K562 (cell line): ENCODE data around the gene RHOBTB3. TPM values are rescaled to one million over a fixed set of nuclear protein-coding genes. Genes with fewer than 3 reads are reported as not detected.

Experiments used
- CEBPB ChIP-seq: fragments of 450-650 bp; IDR thresholded peaks from 2 replicates; pipeline ENCODE4 v1.6.1; 2016; ENCODE audit warnings: missing genetic modification characterization, missing compliant biosample characterization
- CSDE1 ChIP-seq, 2 experiments: fragments of 450-650 bp; IDR thresholded peaks; 2 replicates each; pipeline ENCODE4 v1.6.1; 2016; ENCODE audit warnings: mild to moderate bottlenecking in 1 of 2
- ELK3 ChIP-seq: fragments of 450-650 bp; formaldehyde crosslinking; IDR thresholded peaks from 2 replicates; pipeline ENCODE4 v1.4.0; 2020; ENCODE audit warnings: mild to moderate bottlenecking
- GTF2F1 ChIP-seq: IDR thresholded peaks from 2 replicates; pipeline ENCODE4 v1.6.1; 2011; ENCODE audit warnings: low read depth, low read length, improper control_type of control experiment
- HDAC3 ChIP-seq: fragments of 450-650 bp; IDR thresholded peaks from 2 replicates; pipeline ENCODE4 v1.6.1; 2018; ENCODE audit warnings: borderline replicate concordance, mild to moderate bottlenecking, moderate library complexity; ENCODE audit not compliant: partially characterized antibody
- KAT2B ChIP-seq: IDR thresholded peaks from one replicate; pipeline ENCODE4 v1.6.1; 2012; ENCODE audit warnings: low read depth, mild to moderate bottlenecking, control low read depth, inconsistent platforms, low read length, moderate library complexity
- MBD2 ChIP-seq: sonication (generic); IDR thresholded peaks from 2 replicates; pipeline ENCODE4 v1.6.1; 2016; ENCODE audit warnings: low read depth, borderline replicate concordance
- MEIS2 ChIP-seq: fragments of 450-650 bp; IDR thresholded peaks from 2 replicates; pipeline ENCODE4 v1.6.1; 2014; ENCODE audit warnings: mild to moderate bottlenecking; ENCODE audit not compliant: partially characterized antibody
- NFYB ChIP-seq: IDR thresholded peaks from 2 replicates; pipeline ENCODE4 v1.6.1; 2011; ENCODE audit warnings: mild to moderate bottlenecking, moderate library complexity; ENCODE audit not compliant: insufficient read length; ENCODE audit errors: extremely low read depth
- NR2C2 ChIP-seq, 2 experiments: fragments of 200-800 bp in 1 of 2; sonication (Bioruptor generic) in 1 of 2; sonication (generic) in 1 of 2; formaldehyde crosslinking in 1 of 2; IDR thresholded peaks; 2 replicates each; pipeline versions ENCODE4 v1.6.1 to v1.8.0; 2016 to 2022; ENCODE audit warnings: mild to moderate bottlenecking in 1 of 2, missing compliant biosample characterization in 1 of 2, missing genetic modification characterization in 1 of 2, missing genetic modification reagents in 1 of 2
- PURB ChIP-seq: sonication (generic); formaldehyde crosslinking; IDR thresholded peaks from 2 replicates; pipeline ENCODE4 v1.9.0; 2021; ENCODE audit warnings: low read depth, mild to moderate bottlenecking, missing genetic modification reagents
- SIRT6 ChIP-seq: IDR thresholded peaks from one replicate; pipeline ENCODE4 v1.6.1; 2012; ENCODE audit warnings: low read depth, mild to moderate bottlenecking, control low read depth, inconsistent platforms, low read length, moderate library complexity
- SOX6 ChIP-seq: fragments of 450-650 bp; IDR thresholded peaks from 2 replicates; pipeline ENCODE4 v1.6.1; 2014; ENCODE audit warnings: mild to moderate bottlenecking
- ZNF121 ChIP-seq: sonication (generic); formaldehyde crosslinking; conservative IDR thresholded peaks from 2 replicates; pipeline ENCODE4 v1.8.0; 2022; ENCODE audit warnings: missing genetic modification reagents
- ZNF23 ChIP-seq: fragments of 250-450 bp; sonication (Bioruptor Pico); IDR thresholded peaks from 2 replicates; pipeline ENCODE4 v1.4.0; 2020; ENCODE audit warnings: mild to moderate bottlenecking
- polyA plus RNA-seq, 8 experiments: library from polyadenylated mRNA; depleted of rRNA in 4 of 8; stranded (reverse) in 5 of 8; unstranded in 3 of 8; fragments of >200 nt; fragmentation: Nextera tagmentation in 2 of 8; fragmentation: Illumina TruSeq in 1 of 8; extraction: Ambion mirVana in 2 of 8; extraction: Trizol in 1 of 8; gene quantifications; 2 replicates each; pipeline versions ENCODE4 v1.2.1 to v1.2.3, GENCODE V29; 2011 to 2014; ENCODE audit warnings: inconsistent platforms in 1 of 8, missing spikeins in 1 of 8
- total RNA-seq, 7 experiments: library from RNA; depleted of rRNA in 6 of 7; stranded (reverse); fragments of >200 nt in 6 of 7; fragmentation: Illumina TruSeq in 2 of 7; extraction: Trizol in 2 of 7; gene quantifications; 2 replicates each; pipeline versions ENCODE4 v1.2.1 to v1.2.3, GENCODE V29; 2011 to 2021; ENCODE audit warnings: low replicate concordance in 1 of 7
- TF ChIP-seq, protein P1 (sequence below): fragments of 200-600 bp; sonication (generic); IDR thresholded peaks from one replicate; pipeline ENCODE4 v1.6.1; 2012; ENCODE audit warnings: mild to moderate bottlenecking, low read depth, low read length, inconsistent platforms

RHOBTB3 gene
- total and polyA plus RNA-seq, 9 of the 15 experiments (the other 6 are each of a cell fraction or from before 2014, with no cell fraction given): 39.7 to 143 (median 115) TPM

GRCh38 chr5:95728494-95729114 is 2.5 kb upstream of the RHOBTB3 start (continued):
- TF ChIP-seq NFYB: no peak
- TF ChIP-seq CEBPB (tag): no peak; the same call in none of the 2 replicates
- peak; percentile 97; the same call in 1 of the 2 replicates for TF ChIP-seq ELK3 (CRISPR knock-in tag)
- TF ChIP-seq ZNF121: no peak
- TF ChIP-seq MEIS2: peak; percentile 75
- no peak for TF ChIP-seq SIRT6
- TF ChIP-seq ZNF23 (CRISPR knock-in tag): peak; percentile 98
- no peak for TF ChIP-seq KAT2B
- TF ChIP-seq, protein P1, sequence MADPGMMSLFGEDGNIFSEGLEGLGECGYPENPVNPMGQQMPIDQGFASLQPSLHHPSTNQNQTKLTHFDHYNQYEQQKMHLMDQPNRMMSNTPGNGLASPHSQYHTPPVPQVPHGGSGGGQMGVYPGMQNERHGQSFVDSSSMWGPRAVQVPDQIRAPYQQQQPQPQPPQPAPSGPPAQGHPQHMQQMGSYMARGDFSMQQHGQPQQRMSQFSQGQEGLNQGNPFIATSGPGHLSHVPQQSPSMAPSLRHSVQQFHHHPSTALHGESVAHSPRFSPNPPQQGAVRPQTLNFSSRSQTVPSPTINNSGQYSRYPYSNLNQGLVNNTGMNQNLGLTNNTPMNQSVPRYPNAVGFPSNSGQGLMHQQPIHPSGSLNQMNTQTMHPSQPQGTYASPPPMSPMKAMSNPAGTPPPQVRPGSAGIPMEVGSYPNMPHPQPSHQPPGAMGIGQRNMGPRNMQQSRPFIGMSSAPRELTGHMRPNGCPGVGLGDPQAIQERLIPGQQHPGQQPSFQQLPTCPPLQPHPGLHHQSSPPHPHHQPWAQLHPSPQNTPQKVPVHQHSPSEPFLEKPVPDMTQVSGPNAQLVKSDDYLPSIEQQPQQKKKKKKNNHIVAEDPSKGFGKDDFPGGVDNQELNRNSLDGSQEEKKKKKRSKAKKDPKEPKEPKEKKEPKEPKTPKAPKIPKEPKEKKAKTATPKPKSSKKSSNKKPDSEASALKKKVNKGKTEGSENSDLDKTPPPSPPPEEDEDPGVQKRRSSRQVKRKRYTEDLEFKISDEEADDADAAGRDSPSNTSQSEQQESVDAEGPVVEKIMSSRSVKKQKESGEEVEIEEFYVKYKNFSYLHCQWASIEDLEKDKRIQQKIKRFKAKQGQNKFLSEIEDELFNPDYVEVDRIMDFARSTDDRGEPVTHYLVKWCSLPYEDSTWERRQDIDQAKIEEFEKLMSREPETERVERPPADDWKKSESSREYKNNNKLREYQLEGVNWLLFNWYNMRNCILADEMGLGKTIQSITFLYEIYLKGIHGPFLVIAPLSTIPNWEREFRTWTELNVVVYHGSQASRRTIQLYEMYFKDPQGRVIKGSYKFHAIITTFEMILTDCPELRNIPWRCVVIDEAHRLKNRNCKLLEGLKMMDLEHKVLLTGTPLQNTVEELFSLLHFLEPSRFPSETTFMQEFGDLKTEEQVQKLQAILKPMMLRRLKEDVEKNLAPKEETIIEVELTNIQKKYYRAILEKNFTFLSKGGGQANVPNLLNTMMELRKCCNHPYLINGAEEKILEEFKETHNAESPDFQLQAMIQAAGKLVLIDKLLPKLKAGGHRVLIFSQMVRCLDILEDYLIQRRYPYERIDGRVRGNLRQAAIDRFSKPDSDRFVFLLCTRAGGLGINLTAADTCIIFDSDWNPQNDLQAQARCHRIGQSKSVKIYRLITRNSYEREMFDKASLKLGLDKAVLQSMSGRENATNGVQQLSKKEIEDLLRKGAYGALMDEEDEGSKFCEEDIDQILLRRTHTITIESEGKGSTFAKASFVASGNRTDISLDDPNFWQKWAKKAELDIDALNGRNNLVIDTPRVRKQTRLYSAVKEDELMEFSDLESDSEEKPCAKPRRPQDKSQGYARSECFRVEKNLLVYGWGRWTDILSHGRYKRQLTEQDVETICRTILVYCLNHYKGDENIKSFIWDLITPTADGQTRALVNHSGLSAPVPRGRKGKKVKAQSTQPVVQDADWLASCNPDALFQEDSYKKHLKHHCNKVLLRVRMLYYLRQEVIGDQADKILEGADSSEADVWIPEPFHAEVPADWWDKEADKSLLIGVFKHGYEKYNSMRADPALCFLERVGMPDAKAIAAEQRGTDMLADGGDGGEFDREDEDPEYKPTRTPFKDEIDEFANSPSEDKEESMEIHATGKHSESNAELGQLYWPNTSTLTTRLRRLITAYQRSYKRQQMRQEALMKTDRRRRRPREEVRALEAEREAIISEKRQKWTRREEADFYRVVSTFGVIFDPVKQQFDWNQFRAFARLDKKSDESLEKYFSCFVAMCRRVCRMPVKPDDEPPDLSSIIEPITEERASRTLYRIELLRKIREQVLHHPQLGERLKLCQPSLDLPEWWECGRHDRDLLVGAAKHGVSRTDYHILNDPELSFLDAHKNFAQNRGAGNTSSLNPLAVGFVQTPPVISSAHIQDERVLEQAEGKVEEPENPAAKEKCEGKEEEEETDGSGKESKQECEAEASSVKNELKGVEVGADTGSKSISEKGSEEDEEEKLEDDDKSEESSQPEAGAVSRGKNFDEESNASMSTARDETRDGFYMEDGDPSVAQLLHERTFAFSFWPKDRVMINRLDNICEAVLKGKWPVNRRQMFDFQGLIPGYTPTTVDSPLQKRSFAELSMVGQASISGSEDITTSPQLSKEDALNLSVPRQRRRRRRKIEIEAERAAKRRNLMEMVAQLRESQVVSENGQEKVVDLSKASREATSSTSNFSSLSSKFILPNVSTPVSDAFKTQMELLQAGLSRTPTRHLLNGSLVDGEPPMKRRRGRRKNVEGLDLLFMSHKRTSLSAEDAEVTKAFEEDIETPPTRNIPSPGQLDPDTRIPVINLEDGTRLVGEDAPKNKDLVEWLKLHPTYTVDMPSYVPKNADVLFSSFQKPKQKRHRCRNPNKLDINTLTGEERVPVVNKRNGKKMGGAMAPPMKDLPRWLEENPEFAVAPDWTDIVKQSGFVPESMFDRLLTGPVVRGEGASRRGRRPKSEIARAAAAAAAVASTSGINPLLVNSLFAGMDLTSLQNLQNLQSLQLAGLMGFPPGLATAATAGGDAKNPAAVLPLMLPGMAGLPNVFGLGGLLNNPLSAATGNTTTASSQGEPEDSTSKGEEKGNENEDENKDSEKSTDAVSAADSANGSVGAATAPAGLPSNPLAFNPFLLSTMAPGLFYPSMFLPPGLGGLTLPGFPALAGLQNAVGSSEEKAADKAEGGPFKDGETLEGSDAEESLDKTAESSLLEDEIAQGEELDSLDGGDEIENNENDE: no peak
- no peak for TF ChIP-seq CSDE1 (IDR thresholded peaks at IDR 0.05)
- peak; percentile 55 for TF ChIP-seq HDAC3
- no peak for TF ChIP-seq PURB (CRISPR knock-in tag)
- TF ChIP-seq NR2C2 (CRISPR knock-in tag; IDR thresholded peaks at IDR 0.05): 0 out of 2 replicates have a peak, but pooled peaks have one; percentile 32
- peak; percentile 98 for TF ChIP-seq NR2C2 (tag; IDR thresholded peaks at IDR 0.05)
- TF ChIP-seq GTF2F1: no peak
- peak; percentile 66; the same call in 1 of the 2 replicates for TF ChIP-seq MBD2
- TF ChIP-seq SOX6: peak; percentile 94
